Panc1 (cell line): ENCODE data around the gene CACNA2D3. TPM values are rescaled to one million over a fixed set of nuclear protein-coding genes. Genes with fewer than 3 reads are reported as not detected.
A peak's percentile ranks its signal among the peaks of the same experiment; 100 is the strongest.

ENCODE experiments used
- ATAC-seq: fragments of 200-7000 bp; cut with Tn5 transposase; 2 replicates; pipeline ENCODE4 v1.9.1; 2020; ENCODE audit warnings: mild to moderate bottlenecking, moderate library complexity
- BruUV-seq: library from RNA; stranded (reverse); fragments of 400-500 nt; replicated peaks from 2 replicates; lab custom pipeline; 2021; lab: Mats Ljungman, UMichigan
- CTCF ChIA-PET: fragments of 300-600 bp; sonication (Branson Sonifier 250); formaldehyde crosslinking; loops from one replicate; lab custom pipeline; 2022; ENCODE audit warnings: antibody characterized with exemption; lab: Charles Lee
- POLR2A ChIA-PET: fragments of 300-600 bp; sonication (Branson Sonifier 250); formaldehyde crosslinking; loops from one replicate; lab custom pipeline; 2022; ENCODE audit warnings: antibody characterized with exemption; lab: Charles Lee
- DNase-seq: peaks from one replicate; pipeline ENCODE4 v3.0.0-alpha.2; 2010; ENCODE audit warnings: low read depth, low spot score
- H3K27ac ChIP-seq: 2 replicates; pipeline ENCODE4 v1.5.1; 2011; ENCODE audit warnings: mild to moderate bottlenecking, low read length, inconsistent platforms
- H3K27me3 ChIP-seq: fragments of 200-500 bp; sonication (Bioruptor generic); 2 replicates; pipeline ENCODE4 v1.6.0; 2014; ENCODE audit warnings: low read length, inconsistent platforms; ENCODE audit not compliant: control insufficient read depth, insufficient read depth
- H3K36me3 ChIP-seq: fragments of 200-500 bp; sonication (Bioruptor generic); 2 replicates; pipeline ENCODE4 v1.5.1; 2014; ENCODE audit warnings: inconsistent platforms, mild to moderate bottlenecking, low read length, moderate library complexity; ENCODE audit not compliant: control insufficient read depth, insufficient read depth
- H3K4me1 ChIP-seq: 2 replicates; pipeline ENCODE4 v1.5.1; 2011; ENCODE audit warnings: inconsistent platforms, mild to moderate bottlenecking, low read length, moderate library complexity; ENCODE audit not compliant: control insufficient read depth, insufficient read depth
- H3K4me3 ChIP-seq, 2 experiments: 2 replicates each; pipeline ENCODE4 v1.5.1; 2011 to 2012; ENCODE audit warnings: low read depth in 2 of 2, low read length in 2 of 2, mild to moderate bottlenecking in 2 of 2, inconsistent platforms in 1 of 2, moderate library complexity in 1 of 2
- H3K9me3 ChIP-seq: fragments of 200-500 bp; sonication (Bioruptor generic); 2 replicates; pipeline ENCODE4 v1.5.1; 2014; ENCODE audit warnings: low read depth, mild to moderate bottlenecking, inconsistent platforms, low read length, moderate library complexity; ENCODE audit not compliant: control insufficient read depth, insufficient read depth
- POLR2AphosphoS5 ChIP-seq: IDR thresholded peaks from 2 replicates; pipeline ENCODE4 v1.6.1; 2012; ENCODE audit warnings: mild to moderate bottlenecking, low read depth, low read length, moderate library complexity
- SIN3A ChIP-seq: IDR thresholded peaks from 2 replicates; pipeline ENCODE4 v1.6.1; 2012; ENCODE audit warnings: low read depth, mild to moderate bottlenecking, low read length, moderate library complexity, borderline replicate concordance; ENCODE audit not compliant: insufficient read depth
- TCF7L2 ChIP-seq: IDR thresholded peaks from 2 replicates; pipeline ENCODE4 v1.6.1; 2011; ENCODE audit warnings: mild to moderate bottlenecking, low read depth, low read length, inconsistent platforms
- in situ Hi-C: cut with HindIII; loops from 2 replicates; pipeline ENCODE4 v1.10.0; 2016; ENCODE audit warnings: low sequenced_read_pairs, low pct_unique_long_range_greater_than_20kb
- intact Hi-C: fragments of 100-400 bp; cut with micrococcal nuclease; formaldehyde crosslinking; loops from one replicate; pipeline ENCODE4 v1.10.0; 2022; ENCODE audit not compliant: unreplicated experiment
- total RNA-seq: library from RNA; stranded (reverse); gene quantifications from one replicate; pipeline ENCODE4 v1.2.1, GENCODE V29; 2021; ENCODE audit not compliant: unreplicated experiment
- TF ChIP-seq, protein P1 (sequence below): fragments of 450-650 bp; IDR thresholded peaks from 2 replicates; pipeline ENCODE4 v1.5.1; 2017; ENCODE audit warnings: mild to moderate bottlenecking
- TF ChIP-seq, protein P2 (sequence below), 2 experiments: IDR thresholded peaks; 2 replicates each; pipeline ENCODE4 v1.6.1; 2011 to 2012; ENCODE audit warnings: low read depth in 2 of 2, control low read depth in 1 of 2, low read length in 1 of 2, mild to moderate bottlenecking in 1 of 2, moderate library complexity in 1 of 2; ENCODE audit not compliant: insufficient read depth in 1 of 2

CACNA2D3 gene
- total RNA-seq, 1 experiment from 2014 or later = 0.41 TPM

- ChIA-PET CTCF (no interaction called here), POLR2A (no interaction called here)
- H3K9me3 ChIP-seq = no peaks in the 10 kb centered on the region
- no peaks in the 10 kb centered on the region for H3K27me3 ChIP-seq
- no peaks in the 10 kb centered on the region for H3K36me3 ChIP-seq
- H3K27ac ChIP-seq = peak overlapping the region; percentile 34; the same call in 1 of the 2 replicates
- DNase-seq (no peak), ATAC-seq (no peak)
- no TSS peak for BruUV-seq
- in situ Hi-C loops (no loop called here), intact Hi-C loops (no loop called here)
- no peaks in the 10 kb centered on the region for H3K4me1 ChIP-seq
- H3K4me3 ChIP-seq = no peak overlapping the region
- TF ChIP-seq, protein P1, sequence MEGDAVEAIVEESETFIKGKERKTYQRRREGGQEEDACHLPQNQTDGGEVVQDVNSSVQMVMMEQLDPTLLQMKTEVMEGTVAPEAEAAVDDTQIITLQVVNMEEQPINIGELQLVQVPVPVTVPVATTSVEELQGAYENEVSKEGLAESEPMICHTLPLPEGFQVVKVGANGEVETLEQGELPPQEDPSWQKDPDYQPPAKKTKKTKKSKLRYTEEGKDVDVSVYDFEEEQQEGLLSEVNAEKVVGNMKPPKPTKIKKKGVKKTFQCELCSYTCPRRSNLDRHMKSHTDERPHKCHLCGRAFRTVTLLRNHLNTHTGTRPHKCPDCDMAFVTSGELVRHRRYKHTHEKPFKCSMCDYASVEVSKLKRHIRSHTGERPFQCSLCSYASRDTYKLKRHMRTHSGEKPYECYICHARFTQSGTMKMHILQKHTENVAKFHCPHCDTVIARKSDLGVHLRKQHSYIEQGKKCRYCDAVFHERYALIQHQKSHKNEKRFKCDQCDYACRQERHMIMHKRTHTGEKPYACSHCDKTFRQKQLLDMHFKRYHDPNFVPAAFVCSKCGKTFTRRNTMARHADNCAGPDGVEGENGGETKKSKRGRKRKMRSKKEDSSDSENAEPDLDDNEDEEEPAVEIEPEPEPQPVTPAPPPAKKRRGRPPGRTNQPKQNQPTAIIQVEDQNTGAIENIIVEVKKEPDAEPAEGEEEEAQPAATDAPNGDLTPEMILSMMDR = no peak
- TF ChIP-seq, protein P2, sequence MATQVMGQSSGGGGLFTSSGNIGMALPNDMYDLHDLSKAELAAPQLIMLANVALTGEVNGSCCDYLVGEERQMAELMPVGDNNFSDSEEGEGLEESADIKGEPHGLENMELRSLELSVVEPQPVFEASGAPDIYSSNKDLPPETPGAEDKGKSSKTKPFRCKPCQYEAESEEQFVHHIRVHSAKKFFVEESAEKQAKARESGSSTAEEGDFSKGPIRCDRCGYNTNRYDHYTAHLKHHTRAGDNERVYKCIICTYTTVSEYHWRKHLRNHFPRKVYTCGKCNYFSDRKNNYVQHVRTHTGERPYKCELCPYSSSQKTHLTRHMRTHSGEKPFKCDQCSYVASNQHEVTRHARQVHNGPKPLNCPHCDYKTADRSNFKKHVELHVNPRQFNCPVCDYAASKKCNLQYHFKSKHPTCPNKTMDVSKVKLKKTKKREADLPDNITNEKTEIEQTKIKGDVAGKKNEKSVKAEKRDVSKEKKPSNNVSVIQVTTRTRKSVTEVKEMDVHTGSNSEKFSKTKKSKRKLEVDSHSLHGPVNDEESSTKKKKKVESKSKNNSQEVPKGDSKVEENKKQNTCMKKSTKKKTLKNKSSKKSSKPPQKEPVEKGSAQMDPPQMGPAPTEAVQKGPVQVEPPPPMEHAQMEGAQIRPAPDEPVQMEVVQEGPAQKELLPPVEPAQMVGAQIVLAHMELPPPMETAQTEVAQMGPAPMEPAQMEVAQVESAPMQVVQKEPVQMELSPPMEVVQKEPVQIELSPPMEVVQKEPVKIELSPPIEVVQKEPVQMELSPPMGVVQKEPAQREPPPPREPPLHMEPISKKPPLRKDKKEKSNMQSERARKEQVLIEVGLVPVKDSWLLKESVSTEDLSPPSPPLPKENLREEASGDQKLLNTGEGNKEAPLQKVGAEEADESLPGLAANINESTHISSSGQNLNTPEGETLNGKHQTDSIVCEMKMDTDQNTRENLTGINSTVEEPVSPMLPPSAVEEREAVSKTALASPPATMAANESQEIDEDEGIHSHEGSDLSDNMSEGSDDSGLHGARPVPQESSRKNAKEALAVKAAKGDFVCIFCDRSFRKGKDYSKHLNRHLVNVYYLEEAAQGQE (IDR thresholded peaks at IDR 0.05; ENCODE audit: insufficient read depth in 1 of 2, low read depth in 2 of 2, low read length in 1 of 2) = no peak
- TF ChIP-seq POLR2AphosphoS5 (no peak), SIN3A (no peak), TCF7L2 (no peak)
Measured at GRCh38 chr3:54873059-54874010, 751.0 kb downstream of the CACNA2D3 start.

DNA sequence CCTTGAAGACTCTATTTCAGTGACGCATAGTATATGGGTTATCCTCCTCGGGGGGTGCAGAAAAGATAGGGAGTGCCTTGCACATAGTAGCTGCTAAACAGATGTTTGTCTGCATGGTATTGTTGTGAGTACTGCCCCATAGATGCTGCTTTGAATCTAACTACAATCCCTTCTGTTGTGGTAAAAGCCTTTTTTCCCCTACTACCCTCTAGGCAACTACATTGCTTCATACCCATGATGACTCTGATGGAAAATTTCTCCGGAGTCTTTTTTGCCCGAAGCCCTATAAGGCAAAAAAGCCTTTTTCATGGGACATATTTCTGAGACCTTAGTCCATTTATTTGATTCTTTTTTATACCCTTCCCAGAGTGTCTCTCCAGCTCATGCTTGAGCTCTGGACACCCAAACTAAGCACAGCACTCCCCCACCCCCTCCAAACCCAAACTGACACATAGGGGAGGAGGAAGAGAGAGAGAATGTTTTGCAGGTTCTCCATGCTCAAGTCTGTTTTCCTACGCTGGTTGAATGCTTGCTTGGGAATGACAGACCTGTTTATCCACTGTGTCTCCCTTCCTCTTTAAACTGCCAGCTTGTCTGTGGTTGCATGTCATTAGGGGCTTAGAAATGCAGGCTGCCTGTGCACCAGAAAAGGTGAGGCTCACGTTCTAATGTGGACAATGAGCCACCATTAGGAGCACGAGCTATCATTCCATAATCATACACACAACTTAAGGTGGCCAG lies 752.6 kb downstream of the CACNA2D3 start:
- Histone ChIP-seq H3K36me3 (no peaks in the 10 kb centered on the region), H3K9me3 (no peaks in the 10 kb centered on the region), H3K27me3 (no peaks in the 10 kb centered on the region), H3K4me1 (no peaks in the 10 kb centered on the region), H3K27ac (no peak overlapping the region; the same call in 1 of the 2 replicates), H3K4me3 (no peak overlapping the region)
- CTCF ChIA-PET = no interaction called here
- no peak for DNase-seq
- no peak for ATAC-seq
- POLR2A ChIA-PET = no interaction called here
- intact Hi-C loops (no loop called here), in situ Hi-C loops (no loop called here)
- BruUV-seq = no TSS peak
- TF ChIP-seq TCF7L2 = no peak
